NK-92 (cell line): ENCODE data around the gene IKZF3.

ENCODE experiments used
- DNase-seq: peaks from one replicate; lab custom pipeline; 2025; ENCODE audit not compliant: unreplicated experiment; lab: John Stamatoyannopoulos, UW

Gene IKZF3

GRCh38 chr17:39818358-39819000 lies 45.6 kb downstream of the IKZF3 start:
- DNase-seq = no peak

- DNase-seq = no peak
Observed at GRCh38 chr17:39816272-39816671, 47.8 kb downstream of the IKZF3 start.

- no peak for DNase-seq
Observed at GRCh38 chr17:39814497-39814896, 49.6 kb downstream of the IKZF3 start.

GRCh38 chr17:39813631-39814030 lies 50.5 kb downstream of the IKZF3 start:
- DNase-seq = no peak

- no peak for DNase-seq
Observed at GRCh38 chr17:39812466-39812865, 51.6 kb downstream of the IKZF3 start.

GRCh38 chr17:39810939-39811728 lies 53.0 kb downstream of the IKZF3 start:
- no peak for DNase-seq

GRCh38 chr17:39809221-39809620 lies 54.9 kb downstream of the IKZF3 start:
- DNase-seq = no peak

GRCh38 chr17:39808409-39808997 lies 55.6 kb downstream of the IKZF3 start:
- DNase-seq = no peak

- DNase-seq = no peak
Observed at GRCh38 chr17:39804839-39805238, 59.3 kb downstream of the IKZF3 start.

GRCh38 chr17:39801055-39801454 lies 63.1 kb downstream of the IKZF3 start:
- DNase-seq = no peak

GRCh38 chr17:39800540-39800939 lies 63.6 kb downstream of the IKZF3 start:
- DNase-seq = no peak

GRCh38 chr17:39799395-39799794 lies 64.7 kb downstream of the IKZF3 start:
- DNase-seq = no peak

- DNase-seq = no peak
Observed at GRCh38 chr17:39794249-39794970, 69.7 kb downstream of the IKZF3 start.

- DNase-seq = no peak
Observed at GRCh38 chr17:39793301-39793872, 70.7 kb downstream of the IKZF3 start.

- no peak for DNase-seq
Observed at GRCh38 chr17:39792526-39793221, 71.4 kb downstream of the IKZF3 start.

GRCh38 chr17:39791111-39791992 lies 72.8 kb downstream of the IKZF3 start:
- DNase-seq = no peak

- no peak for DNase-seq
Observed at GRCh38 chr17:39787743-39788484, 76.2 kb downstream of the IKZF3 start.

- DNase-seq = no peak
Observed at GRCh38 chr17:39787041-39787440, 77.1 kb downstream of the IKZF3 start.

GRCh38 chr17:39782980-39783379 lies 81.1 kb downstream of the IKZF3 start:
- DNase-seq = no peak
